Bronchial epithelial cell (primary cell): ENCODE measurements around the gene ACSM3. TPM values are rescaled to one million over a fixed set of nuclear protein-coding genes. Genes with fewer than 3 reads are reported as not detected.

Experiments used
- DNase-seq: peaks from one replicate; pipeline ENCODE4 v3.0.0-alpha.2; 2010; ENCODE audit warnings: low read depth
- FAIRE-seq: peaks from 2 replicates; lab custom pipeline; 2011; peaks lifted over from hg19 to GRCh38; lab: Jason Lieb, UNC
- H3K27me3 ChIP-seq: 2 replicates; pipeline ENCODE4 v1.5.1; 2011; ENCODE audit warnings: low read length; ENCODE audit not compliant: control insufficient read depth, insufficient read depth
- H3K36me3 ChIP-seq: 2 replicates; pipeline ENCODE4 v1.5.1; 2011; ENCODE audit warnings: low read length; ENCODE audit not compliant: control insufficient read depth, insufficient read depth
- H3K4me3 ChIP-seq: 2 replicates; pipeline ENCODE4 v1.5.1; 2011; ENCODE audit warnings: mild to moderate bottlenecking, low read depth, low read length, control low read depth
- CTCF ChIP-seq: IDR thresholded peaks from 2 replicates; pipeline ENCODE4 v1.5.1; 2011; ENCODE audit warnings: mild to moderate bottlenecking, moderate library complexity, low read length, control low read depth, inconsistent platforms; ENCODE audit not compliant: insufficient read depth, severe bottlenecking
- total RNA-seq: library from RNA; depleted of rRNA; stranded (reverse); fragments of >200 nt; gene quantifications from 2 replicates; pipeline ENCODE4 v1.2.1, GENCODE V29; 2014

Gene ACSM3
- total RNA-seq, 1 donor from 2014 or later: 1.8 TPM

DNA sequence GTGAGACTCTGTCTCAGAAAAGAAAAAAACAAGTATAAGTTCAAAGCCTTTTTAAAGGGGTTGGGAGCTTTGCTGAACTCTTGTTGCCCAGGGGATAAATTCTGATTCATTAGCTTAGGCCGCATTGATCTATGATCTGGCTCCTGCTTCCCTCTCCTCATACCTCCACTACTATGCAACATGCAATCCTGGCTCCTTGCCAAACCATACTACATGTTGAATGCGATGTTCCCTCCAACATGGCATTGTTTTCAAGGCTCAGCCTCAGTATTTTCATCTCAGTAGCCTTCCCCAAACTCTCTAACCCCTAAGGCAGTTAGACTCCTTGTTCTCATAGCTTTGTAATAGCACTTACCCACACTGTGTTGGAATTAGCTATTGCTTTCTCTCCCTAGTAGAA is 48.7 kb downstream of the ACSM3 start:
- DNase-seq: no peak
- no peak for FAIRE-seq
- no peak for TF ChIP-seq CTCF
- no peaks in the 10 kb centered on the region for H3K27me3 ChIP-seq
- H3K36me3 ChIP-seq: no peaks in the 10 kb centered on the region
- no peak overlapping the region for H3K4me3 ChIP-seq

GRCh38 chr16:20814784-20815183 is 51.0 kb downstream of the ACSM3 start:
- FAIRE-seq (no peak), DNase-seq (no peak)
- Histone ChIP-seq H3K27me3 (no peaks in the 10 kb centered on the region), H3K36me3 (peaks cover 2% of the 10 kb centered on the region), H3K4me3 (no peak overlapping the region)
- TF ChIP-seq CTCF: no peak

- FAIRE-seq (no peak), DNase-seq (no peak)
- peaks cover 3% of the 10 kb centered on the region for H3K36me3 ChIP-seq
- no peaks in the 10 kb centered on the region for H3K27me3 ChIP-seq
- H3K4me3 ChIP-seq: no peak overlapping the region
- no peak for TF ChIP-seq CTCF
Observed at GRCh38 chr16:20818929-20819585, 55.2 kb downstream of the ACSM3 start.

DNA sequence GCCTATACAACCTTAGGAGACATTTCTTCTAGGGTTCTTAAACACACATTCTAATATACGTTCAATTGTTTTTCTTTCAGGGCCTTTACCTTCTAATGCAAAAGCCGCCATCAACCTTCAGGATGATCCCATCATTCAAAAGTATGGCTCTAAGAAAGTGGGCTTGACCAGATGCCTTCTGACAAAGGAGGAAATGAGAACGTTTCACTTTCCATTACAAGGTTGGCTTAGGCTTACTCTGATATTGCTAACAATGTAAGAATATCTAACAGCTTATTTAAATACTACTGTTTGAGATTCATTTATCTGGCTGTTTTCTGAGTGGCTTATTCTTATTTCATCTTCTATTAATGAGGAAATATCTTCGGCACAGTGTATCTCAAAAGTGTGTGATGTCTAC is 57.9 kb downstream of the ACSM3 start:
- H3K4me3 ChIP-seq: no peak overlapping the region
- no peak for DNase-seq
- FAIRE-seq: no peak
- H3K36me3 ChIP-seq: peaks cover 3% of the 10 kb centered on the region
- no peak for TF ChIP-seq CTCF
- no peaks in the 10 kb centered on the region for H3K27me3 ChIP-seq

GRCh38 chr16:20822521-20823325 is 58.9 kb downstream of the ACSM3 start:
- H3K36me3 ChIP-seq: peaks cover 3% of the 10 kb centered on the region
- FAIRE-seq: no peak
- DNase-seq: no peak
- H3K27me3 ChIP-seq: no peaks in the 10 kb centered on the region
- no peak for TF ChIP-seq CTCF
- no peak overlapping the region for H3K4me3 ChIP-seq
